ENCODE measurements around the gene NOM1.
"Not testable (repeated sequence)": the region's sequence is repeated elsewhere in the genome, so short reads cannot be mapped to it uniquely, and the experiment has no call there.

Gene NOM1

GRCh38 chr7:156941393-156942182 lies 7.9 kb upstream of the NOM1 start:
- no peak for FAIRE-seq

- FAIRE-seq: no peak
Measured at GRCh38 chr7:156942708-156943090, 6.8 kb upstream of the NOM1 start.

GRCh38 chr7:156943091-156944041 lies 6.1 kb upstream of the NOM1 start:
- no peak for FAIRE-seq

- no peak for FAIRE-seq
Measured at GRCh38 chr7:156944876-156945275, 4.6 kb upstream of the NOM1 start.

GRCh38 chr7:156947120-156947843 lies 2.2 kb upstream of the NOM1 start:
- FAIRE-seq: no peak

- FAIRE-seq: no peak
Measured at GRCh38 chr7:156948361-156948760, 1.2 kb upstream of the NOM1 start.

GRCh38 chr7:156950381-156950858 lies 908 bp downstream of the NOM1 start:
- FAIRE-seq: no peak

GRCh38 chr7:156953215-156953614 lies 3.7 kb downstream of the NOM1 start:
- not testable (repeated sequence) for FAIRE-seq

- no peak for FAIRE-seq
Measured at GRCh38 chr7:156954941-156955340, 5.4 kb downstream of the NOM1 start.

GRCh38 chr7:156956727-156957126 lies 7.2 kb downstream of the NOM1 start:
- no peak for FAIRE-seq

GRCh38 chr7:156962145-156962544 lies 12.6 kb downstream of the NOM1 start:
- FAIRE-seq: no peak

GRCh38 chr7:156962897-156963296 lies 13.4 kb downstream of the NOM1 start:
- no peak for FAIRE-seq

GRCh38 chr7:156963472-156963871 lies 14.0 kb downstream of the NOM1 start:
- no peak for FAIRE-seq

- no peak for FAIRE-seq
Measured at GRCh38 chr7:156964971-156965370, 15.5 kb downstream of the NOM1 start.

GRCh38 chr7:156966387-156966786 lies 16.9 kb downstream of the NOM1 start:
- no peak for FAIRE-seq

GRCh38 chr7:156968183-156968582 lies 18.7 kb downstream of the NOM1 start:
- FAIRE-seq: no peak

- FAIRE-seq: peak; percentile 82
Measured at GRCh38 chr7:156969972-156970420, 20.5 kb downstream of the NOM1 start.

GRCh38 chr7:156975620-156976019 lies 26.1 kb downstream of the NOM1 start:
- FAIRE-seq: no peak

- FAIRE-seq: no peak
Measured at GRCh38 chr7:156979007-156979606, 29.6 kb downstream of the NOM1 start.

- no peak for FAIRE-seq
Measured at GRCh38 chr7:156979711-156980110, 30.2 kb downstream of the NOM1 start.

GRCh38 chr7:156984174-156984891 lies 34.8 kb downstream of the NOM1 start:
- no peak for FAIRE-seq
